C4-2B (cell line): ENCODE data around the gene TUSC2.

Source experiments
- CTCF ChIP-seq: fragments of 450-650 bp; conservative IDR thresholded peaks from 2 replicates; pipeline ENCODE4 v1.5.1; 2017; ENCODE audit warnings: mild to moderate bottlenecking
- ZFX ChIP-seq: fragments of 450-650 bp; IDR thresholded peaks from 2 replicates; pipeline ENCODE4 v1.6.1; 2017

DNA sequence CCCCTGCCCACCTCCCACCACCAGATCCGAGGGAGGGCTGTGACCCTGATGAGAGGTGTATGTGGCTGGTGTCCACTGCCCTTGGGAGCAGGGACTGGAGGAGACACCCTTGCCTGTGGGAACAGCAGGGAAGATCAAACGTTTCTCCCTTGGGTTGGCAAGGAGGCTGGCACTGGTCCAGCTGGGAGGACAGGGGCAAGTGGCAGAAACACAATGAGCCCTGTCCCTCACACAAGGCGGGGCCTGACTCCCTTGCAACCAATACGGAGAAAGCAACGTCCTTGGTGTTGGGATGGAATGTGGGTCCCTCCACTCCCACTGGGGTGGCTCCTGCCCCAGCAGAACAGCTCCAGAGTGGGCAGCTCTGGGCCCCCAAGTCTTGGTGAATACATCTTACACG lies 10.7 kb downstream of the TUSC2 start:
- TF ChIP-seq CTCF (no peak), ZFX (no peak)
